Kasumi-1 (cell line): Measurements from ENCODE around the gene SHROOM2.
"Not testable (repeated sequence)": the region's sequence is repeated elsewhere in the genome, so short reads cannot be mapped to it uniquely, and the experiment has no call there.

ENCODE experiments used
- DNase-seq, 2 experiments: peaks; one replicate each; lab custom pipeline; 2025; lab: John Stamatoyannopoulos, UW

Gene SHROOM2

DNA sequence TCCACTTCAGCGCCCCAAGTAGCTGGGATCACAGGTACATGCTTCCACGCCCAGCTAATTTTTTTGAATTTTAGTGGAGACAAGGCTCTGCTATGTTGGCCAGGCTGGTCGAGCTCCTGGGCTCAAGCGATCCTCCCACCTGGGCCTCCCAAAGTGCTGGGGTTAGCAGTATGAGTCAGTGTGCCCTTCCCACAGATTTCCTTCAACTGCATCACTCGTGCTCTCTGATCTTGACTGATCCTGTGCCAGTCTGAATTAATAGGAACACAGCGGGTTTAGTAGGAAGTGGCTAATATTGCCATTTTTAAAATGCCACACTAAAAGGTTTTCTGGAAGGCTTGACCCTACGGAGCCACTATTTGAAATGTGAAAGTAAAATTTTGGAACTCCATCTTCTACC lies 4.3 kb upstream of the SHROOM2 start:
- DNase-seq = no peak

DNA sequence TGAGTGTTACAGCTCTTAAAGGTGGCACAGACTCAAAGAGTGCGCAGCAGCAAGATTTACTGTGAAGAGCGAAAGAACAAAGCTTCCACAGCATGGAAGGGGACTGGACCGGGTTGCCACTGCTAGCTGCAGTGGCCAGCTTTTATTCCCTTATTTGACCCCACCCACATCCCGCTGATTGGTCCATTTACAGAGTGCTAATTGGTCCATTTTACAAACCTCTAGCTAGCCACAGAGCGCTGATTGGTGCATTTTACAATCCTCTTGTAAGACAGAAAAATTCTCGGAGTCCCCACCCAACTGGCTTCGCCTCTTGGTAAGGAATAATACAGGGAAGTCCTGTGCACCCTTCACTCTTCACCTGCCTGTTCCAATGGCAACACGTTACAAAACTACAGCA lies 1.9 kb upstream of the SHROOM2 start:
- DNase-seq = no peak

DNA sequence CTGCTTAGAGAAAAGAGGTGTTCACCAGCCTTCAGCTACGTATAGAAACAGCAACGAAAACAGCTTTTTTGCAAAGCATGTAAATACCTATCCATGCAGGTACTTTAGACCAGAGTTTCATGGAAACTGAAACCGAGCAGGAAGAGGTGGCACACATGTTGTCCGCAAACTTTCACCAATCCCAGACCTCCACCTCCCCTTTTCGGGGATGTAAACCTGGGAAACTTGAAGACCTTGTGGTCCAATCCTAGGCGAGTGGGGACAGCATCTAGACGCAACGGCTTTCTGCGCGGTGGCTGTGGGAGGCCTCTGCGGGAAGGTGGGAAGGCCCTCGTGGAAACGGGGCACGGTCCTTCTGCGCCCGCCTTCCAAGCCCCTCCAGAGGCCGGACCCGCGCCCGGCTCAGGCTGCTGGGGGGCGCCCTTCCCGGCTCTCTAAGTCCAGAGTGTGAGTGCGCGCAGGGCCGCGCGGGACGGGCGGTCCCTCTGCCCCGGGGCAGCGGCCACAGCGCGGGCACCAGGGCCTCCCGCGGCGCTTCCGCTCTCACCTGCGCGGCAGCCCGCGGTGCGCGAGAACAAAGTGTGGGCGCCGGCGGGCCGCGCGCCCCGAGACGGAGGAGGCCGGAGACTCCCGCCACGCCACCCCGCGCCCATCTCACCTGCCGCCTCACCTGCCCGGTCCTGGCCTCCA lies 830 bp upstream of the SHROOM2 start:
- DNase-seq = no peak

DNA sequence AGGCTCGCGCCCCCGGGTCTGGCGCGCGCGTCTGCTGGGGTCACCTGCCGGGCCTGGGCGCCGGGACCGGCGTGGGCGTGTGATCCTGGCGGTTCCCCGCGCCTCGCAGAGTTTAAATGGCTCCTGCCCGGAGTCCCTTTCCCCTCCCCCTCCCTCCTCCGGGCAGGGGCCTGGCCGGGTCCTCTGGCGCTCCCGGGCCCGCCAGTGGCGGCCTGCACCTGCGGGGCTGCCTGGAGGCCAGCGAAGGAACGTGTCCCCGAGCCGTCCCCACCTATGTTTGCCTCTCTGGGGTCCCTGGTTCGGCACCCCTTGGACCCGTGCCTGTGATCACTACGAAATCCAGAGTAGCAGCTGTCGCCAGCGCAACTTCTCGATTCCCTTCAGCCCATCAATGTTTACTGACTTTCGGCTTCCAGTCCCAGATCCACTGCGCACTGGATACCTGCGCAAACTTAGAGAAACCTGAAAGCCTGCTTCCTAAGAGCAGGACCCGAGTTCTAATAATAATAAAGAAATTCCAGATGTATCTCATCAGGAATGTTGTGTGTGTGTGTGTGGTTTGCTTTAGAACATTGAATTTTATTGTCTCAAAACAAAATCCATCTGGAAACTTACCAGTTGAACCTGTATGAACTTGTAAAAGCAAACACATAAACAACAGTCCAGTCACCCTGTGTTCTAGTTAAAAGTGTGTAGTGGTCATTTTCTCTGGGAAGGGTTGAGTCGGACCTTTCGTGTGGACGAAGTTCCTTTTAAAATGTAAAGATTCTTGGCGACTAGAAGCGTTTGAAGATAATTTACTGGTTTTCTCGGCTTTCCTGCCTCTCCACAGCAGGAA lies 788 bp downstream of the SHROOM2 start:
- no peak for DNase-seq

DNA sequence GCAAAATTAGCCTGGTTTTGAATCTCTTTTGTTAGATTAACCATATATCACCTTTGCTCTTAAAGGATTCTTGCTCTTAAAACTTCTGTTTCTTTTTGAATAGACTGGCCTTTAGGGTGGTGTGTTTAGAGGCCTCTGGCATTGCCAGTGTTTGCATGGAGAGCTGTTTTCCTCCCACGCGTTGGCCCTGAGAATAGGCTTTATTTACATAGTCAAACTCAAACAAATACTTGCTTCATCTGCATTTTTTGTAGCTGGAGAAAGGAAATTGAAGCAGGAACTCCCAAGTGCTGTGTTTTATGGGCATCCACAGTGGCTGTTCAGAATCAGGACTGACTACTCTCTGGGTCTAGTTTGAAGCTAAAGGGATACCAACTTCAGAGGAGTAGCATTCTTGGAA lies 2.7 kb downstream of the SHROOM2 start:
- DNase-seq = no peak

DNA sequence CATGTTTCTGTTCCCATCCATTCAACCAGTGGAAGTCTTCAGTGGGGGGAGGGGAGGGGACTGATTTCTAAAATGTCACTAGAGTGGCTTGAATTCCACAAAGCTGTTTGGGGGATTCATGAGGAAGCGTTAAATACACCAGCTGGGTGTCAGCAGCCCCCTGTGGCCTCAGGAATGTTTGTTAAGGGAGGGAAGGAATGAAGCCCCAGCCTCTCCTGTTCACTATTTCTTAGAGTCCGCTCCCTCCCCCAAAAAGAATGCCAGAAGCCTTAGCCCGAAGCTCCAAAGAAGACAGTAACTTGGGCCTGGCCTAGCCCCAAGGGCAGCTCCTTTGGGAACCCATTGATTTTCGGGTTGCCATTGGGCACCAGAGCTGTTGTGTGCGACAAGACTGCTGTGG lies 3.3 kb downstream of the SHROOM2 start:
- DNase-seq = no peak

DNA sequence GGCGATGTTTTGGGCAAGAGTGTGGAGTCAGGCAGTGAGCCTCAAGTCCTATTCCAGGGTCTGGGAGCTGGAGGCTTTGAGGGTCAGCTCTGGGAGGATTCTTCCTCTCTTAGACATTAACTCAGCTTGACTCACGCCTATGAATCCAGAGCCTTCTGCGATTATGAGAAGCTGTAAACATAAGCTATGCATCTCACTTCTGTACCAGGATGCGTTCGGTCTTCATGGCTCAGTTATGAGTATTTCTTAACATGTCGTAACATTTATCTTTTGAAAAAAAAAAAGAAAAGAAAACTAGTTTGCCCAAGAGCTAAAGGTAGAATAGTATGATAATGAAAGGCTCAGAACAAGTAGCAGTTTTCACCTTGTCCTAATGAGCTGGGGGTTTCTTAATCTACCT lies 4.6 kb downstream of the SHROOM2 start:
- no peak for DNase-seq

DNA sequence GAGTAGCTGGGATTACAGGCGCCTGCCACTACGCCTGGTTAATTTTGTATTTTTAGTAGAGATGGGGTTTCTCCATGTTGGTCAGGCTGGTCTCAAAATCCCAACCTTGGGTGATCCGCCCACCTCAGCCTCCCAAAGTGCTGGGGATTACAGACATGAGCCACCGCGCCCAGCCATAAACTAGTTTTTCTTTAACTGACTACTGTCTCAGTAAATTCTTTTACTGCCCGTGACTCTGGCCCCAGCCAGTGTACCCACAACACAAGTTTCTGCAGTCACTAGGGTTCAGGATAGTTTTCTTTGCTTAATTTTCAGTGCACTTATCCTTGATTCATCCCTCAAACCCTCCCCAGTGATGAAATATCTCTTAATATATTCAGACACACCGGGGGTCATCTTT lies 8.3 kb downstream of the SHROOM2 start:
- DNase-seq = no peak

DNA sequence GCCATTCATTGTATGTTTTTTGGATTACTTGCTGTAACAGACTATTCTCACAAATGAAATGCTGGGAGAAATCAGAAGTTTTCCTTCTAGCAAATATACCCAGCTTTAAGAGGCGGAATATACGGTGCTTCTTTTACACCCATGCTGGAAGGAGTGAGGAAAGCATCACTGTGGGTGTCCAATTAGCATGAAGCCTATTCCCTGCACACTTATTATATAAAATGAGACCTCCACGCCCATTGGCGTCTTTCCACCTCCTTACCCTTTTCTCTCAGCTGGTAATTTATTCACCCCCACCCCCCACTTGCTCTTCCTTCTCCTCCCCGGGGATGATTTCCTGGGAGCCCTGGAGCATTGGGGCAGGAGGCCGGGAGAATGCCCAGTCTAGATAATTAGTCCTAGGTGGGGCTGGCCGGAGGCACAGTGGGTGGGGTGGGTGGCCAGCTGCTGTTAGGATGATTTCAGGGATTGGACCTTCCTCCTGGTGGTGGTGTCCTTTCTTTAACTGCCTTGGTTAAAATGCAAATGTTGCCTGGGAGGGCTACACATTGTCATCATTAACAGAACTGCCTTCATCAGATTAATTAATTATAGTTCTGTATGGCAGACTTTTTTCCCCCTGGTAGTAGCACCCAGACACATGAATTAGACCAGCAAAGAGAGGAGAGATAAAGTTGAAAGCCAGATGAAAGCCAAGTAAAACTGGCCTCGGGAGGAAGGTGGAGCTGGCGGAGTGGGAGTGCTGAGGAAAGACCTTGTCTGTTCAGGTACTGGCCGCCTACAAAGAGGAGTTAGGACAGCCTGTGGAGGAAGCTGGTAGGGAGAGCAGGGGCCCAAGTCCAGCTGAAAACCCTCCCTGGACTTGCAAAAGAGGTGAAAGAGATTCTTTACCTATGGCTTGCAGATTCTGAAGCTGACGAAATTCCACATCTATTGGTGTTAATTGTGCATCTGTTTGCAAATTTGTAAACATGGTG lies 11.4 kb downstream of the SHROOM2 start:
- DNase-seq = no peak

DNA sequence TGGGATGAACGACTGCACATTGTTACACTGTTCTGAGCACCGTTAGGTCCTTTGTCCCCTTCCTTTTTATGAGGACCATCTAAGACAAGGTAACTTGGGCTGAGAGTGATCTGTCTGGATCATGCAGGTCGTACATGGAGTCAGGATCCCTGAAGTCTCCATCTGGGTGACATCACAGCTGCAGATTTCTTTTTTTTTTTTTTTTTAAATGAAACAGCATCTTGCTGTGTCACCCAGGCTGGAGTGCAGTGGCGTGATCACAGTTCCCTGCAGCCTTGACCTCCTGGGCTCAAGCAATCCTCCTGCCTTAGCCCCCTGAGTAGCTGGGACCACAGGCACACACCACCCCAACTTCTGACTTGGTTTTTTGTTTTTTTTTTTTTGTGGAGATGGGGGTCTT lies 16.5 kb downstream of the SHROOM2 start:
- no peak for DNase-seq

DNA sequence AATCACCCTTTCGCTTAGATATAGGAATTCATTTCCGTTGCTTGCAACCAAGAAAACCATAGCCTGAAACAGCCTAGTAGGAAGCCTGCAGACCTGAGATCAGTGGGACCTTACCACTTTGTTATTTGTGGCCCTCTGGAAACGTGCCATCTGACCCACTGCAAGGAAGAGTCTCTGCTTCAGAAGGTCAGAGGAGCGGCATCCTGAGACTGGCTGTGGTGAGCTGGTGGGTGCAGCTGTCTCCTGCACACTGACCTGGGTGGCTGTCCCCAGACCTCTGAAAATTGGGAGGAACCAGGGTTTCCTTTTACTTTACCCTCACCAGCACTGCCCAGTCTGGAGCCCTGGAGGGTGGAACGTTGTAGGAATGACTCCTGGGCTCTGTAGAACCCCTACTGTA lies 18.2 kb downstream of the SHROOM2 start:
- DNase-seq = no peak

DNA sequence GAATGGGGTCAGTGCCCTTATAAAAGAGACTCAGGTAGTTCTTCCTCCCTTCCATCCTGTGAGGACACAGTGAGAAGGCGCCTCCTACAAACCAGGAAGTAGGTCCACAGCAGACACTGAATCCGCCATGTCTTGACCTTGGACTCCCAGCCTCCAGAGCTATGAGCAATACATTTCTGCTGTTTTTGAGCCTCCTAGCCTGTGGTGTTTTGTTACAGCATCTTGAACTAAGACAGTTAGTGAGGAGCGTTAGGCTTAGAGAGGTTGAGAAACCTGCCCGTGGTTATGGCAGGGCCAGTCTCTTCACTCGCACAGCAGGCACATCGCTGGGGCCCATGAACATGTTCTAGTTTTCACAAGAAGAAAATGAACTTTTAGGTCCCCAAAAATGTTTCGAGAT lies 19.7 kb downstream of the SHROOM2 start:
- DNase-seq = no peak

DNA sequence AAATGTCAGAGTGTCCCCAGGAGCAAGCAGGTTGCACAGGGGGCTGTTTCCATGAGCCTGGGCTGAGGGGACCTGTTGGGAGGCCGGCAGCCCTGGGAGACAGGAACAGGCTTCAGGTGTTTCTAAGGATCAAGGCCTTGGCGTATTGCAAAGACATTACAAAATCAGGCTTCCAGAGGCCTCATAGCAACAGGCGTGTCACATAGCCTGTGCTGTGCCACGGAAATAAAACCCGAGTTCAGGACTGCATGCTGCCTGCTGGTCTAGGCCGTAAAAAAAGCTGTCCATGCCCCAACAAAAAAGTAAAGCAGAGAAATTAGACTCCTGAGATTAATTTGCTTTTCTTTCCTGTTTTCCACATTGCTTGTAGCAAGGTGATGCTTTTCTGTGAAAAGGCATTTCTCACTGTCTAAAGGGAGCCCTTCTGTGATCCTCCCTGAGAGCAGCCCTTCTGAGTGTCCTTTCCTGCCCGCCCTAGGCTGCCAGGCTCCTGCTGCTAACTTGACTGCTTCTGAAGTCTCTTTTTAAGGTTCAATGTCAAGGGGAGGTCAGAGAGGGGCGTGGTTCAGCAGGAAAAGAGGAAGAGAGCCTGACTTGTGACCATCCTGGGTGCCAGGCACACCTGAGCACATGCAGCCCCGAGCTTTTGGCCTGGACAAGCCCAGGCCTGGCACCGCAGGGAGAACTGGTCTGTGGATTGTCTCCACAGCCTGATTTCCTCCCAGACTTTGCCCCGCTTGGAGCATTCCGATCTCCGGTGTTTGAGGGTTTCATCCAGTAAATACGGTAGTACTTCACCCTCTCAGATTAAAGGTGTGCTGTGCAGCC lies 21.3 kb downstream of the SHROOM2 start:
- no peak for DNase-seq

DNA sequence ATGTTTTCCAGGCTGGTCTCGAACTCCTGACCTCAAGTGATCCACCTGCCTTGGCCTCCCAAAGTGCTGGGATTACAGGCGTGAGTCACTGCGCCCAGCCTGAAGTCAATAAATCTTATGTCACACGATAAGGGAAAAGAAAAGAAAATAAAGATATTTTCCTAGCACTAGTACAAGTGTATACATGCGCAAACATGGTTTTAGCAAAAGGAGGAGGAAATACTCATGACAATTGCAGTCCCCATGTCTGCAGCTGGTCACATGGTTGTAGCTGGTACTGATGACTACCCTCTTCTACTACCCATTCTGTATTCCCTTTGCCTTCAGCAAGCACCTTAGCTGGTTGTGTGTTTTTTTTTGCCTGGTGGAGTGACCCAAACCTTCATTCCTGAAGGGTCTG lies 23.6 kb downstream of the SHROOM2 start:
- not testable (repeated sequence) for DNase-seq

DNA sequence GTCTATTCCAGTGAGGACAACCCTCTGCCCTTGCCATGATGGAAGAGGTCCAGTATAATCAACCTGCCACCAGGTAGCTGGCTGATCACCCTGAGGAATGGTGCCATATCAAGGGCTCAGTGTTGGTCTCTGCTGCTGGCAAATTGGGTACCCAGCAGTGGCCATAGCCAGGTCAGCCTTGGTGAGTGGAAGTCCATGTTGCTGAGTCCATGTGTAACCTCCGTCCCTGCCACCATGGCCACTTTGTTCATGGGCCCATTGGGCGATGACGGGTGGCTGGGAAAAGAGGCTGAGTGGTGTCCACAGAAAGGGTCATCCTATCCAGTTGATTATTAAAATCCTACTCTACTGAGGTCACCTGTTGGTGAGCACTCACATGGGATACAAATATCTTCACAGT lies 24.9 kb downstream of the SHROOM2 start:
- not testable (repeated sequence) for DNase-seq

DNA sequence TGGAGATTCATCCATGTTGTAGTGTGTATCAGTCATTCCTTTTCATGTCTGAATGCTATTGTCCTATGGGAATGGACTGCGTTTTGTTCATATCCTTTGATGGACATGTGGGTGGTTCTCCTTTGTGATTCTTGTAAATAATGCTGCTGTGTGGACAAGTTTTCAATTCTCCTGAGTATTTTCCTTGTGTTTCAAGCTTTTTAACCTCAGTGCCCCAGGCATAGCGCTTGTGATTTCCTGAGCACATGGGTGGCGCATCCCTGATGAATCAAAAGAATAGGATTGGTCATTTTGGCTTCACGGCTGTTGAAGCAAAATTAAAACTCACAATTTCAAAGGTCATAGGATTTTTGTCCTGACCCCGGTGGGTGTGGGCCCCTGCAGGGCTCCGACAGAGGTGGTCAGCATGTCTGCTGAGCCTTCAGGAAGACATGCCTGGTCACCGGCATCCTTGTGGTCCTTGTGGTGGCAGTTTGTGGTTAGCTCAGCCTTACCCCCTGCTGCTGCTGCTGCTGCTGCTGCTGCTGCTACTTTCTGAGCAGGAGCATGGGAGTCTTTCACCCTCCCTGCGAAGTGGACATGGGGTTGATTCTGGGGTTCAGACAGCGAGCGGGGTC lies 30.0 kb downstream of the SHROOM2 start:
- DNase-seq = no peak

DNA sequence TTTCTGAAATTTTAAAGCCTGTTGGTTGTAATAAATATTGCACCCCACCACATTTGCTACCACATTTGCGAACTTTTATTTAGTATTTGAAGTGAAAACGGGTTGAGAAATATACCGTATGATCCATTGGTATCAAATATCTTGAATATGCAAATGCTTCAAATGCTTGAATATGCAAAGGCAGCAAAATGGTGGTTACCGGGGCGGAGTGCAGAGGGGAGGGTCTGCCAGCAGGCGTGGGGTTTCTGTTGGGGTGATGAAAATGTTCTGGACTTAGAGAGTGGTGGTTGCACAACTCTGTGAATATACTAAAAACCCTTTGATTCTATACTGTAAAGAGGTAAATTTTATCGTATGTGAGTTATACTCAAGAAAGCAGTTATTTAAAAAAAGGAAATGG lies 35.3 kb downstream of the SHROOM2 start:
- no peak for DNase-seq

DNA sequence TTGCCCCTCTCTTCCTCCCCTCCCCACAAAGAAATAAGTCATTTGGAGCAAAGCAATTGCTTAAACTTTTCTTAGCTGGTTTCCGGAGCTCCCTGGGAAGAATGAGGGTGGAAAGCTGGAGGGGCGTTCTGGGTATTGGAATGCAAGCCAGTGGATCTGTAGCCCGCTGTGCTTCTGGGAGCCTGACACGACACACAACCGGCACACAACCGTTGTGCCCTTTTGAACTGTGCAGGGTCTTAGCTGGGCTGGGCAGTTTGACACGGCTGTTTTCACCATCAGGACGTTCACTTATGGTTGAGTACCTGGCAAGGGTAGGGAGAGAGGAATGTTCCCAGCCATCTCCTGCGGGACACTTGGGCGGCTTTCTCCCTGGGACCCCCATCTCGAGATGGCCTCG lies 38.3 kb downstream of the SHROOM2 start:
- no peak for DNase-seq

DNA sequence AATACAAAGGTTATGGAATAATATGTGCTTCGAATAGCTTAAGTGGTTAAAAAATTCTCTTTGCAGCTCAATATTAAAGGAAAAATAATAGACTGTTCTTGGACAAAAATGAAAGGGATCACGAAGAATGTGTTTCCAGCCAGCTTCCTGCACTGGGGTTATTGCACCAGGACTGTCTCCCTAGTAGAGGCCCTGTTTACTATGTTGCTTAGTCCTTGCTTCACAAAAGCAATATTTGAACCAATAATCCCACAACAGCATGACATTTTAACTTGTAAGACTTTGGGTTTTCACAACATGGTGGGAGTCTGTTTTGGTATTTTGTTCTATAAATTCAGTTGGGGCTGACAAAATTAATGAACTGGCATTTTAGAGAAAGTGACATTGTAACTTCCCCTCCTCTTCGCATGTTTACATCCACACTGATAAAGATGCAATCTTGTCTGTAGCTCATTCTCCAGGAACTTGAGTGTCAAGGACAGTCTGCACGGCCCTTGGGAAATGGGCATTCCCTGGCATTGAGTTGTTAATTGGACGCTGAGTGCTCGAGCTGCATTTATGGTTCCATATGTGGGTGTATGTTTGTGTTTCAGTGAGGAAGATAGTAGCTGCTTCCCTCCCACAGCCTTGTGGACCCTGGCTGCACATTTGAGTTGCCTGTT lies 39.0 kb downstream of the SHROOM2 start:
- DNase-seq = no peak

DNA sequence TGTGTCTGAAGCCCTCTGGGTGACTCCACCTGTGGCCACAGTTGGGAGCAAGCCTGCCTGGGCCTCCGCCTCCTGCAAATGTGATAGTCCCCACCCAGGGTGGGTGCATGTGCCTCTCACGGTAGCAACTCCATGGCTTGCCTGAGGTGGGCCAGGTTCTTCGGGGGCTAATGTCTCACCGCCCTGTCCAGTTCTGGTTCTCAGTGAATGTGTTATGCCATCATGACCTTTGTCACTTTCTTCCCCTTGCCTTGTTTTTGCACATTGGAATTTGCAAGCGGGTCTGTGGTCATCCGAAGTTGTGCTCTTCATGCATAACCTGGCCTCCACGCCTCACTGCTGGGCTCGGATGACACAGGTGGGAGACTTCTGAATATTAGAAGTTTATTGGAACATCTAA lies 39.7 kb downstream of the SHROOM2 start:
- no peak for DNase-seq
